ENCODE results near the gene TOPORS.

GRCh38 chr9:32565967-32566366 is 13.6 kb upstream of the TOPORS start:
- TF ChIP-seq, protein P1, sequence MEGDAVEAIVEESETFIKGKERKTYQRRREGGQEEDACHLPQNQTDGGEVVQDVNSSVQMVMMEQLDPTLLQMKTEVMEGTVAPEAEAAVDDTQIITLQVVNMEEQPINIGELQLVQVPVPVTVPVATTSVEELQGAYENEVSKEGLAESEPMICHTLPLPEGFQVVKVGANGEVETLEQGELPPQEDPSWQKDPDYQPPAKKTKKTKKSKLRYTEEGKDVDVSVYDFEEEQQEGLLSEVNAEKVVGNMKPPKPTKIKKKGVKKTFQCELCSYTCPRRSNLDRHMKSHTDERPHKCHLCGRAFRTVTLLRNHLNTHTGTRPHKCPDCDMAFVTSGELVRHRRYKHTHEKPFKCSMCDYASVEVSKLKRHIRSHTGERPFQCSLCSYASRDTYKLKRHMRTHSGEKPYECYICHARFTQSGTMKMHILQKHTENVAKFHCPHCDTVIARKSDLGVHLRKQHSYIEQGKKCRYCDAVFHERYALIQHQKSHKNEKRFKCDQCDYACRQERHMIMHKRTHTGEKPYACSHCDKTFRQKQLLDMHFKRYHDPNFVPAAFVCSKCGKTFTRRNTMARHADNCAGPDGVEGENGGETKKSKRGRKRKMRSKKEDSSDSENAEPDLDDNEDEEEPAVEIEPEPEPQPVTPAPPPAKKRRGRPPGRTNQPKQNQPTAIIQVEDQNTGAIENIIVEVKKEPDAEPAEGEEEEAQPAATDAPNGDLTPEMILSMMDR (conservative IDR thresholded peaks at IDR 0.05; ENCODE audit: low read depth in 2 of 2): no peak
- TF ChIP-seq, protein P2, sequence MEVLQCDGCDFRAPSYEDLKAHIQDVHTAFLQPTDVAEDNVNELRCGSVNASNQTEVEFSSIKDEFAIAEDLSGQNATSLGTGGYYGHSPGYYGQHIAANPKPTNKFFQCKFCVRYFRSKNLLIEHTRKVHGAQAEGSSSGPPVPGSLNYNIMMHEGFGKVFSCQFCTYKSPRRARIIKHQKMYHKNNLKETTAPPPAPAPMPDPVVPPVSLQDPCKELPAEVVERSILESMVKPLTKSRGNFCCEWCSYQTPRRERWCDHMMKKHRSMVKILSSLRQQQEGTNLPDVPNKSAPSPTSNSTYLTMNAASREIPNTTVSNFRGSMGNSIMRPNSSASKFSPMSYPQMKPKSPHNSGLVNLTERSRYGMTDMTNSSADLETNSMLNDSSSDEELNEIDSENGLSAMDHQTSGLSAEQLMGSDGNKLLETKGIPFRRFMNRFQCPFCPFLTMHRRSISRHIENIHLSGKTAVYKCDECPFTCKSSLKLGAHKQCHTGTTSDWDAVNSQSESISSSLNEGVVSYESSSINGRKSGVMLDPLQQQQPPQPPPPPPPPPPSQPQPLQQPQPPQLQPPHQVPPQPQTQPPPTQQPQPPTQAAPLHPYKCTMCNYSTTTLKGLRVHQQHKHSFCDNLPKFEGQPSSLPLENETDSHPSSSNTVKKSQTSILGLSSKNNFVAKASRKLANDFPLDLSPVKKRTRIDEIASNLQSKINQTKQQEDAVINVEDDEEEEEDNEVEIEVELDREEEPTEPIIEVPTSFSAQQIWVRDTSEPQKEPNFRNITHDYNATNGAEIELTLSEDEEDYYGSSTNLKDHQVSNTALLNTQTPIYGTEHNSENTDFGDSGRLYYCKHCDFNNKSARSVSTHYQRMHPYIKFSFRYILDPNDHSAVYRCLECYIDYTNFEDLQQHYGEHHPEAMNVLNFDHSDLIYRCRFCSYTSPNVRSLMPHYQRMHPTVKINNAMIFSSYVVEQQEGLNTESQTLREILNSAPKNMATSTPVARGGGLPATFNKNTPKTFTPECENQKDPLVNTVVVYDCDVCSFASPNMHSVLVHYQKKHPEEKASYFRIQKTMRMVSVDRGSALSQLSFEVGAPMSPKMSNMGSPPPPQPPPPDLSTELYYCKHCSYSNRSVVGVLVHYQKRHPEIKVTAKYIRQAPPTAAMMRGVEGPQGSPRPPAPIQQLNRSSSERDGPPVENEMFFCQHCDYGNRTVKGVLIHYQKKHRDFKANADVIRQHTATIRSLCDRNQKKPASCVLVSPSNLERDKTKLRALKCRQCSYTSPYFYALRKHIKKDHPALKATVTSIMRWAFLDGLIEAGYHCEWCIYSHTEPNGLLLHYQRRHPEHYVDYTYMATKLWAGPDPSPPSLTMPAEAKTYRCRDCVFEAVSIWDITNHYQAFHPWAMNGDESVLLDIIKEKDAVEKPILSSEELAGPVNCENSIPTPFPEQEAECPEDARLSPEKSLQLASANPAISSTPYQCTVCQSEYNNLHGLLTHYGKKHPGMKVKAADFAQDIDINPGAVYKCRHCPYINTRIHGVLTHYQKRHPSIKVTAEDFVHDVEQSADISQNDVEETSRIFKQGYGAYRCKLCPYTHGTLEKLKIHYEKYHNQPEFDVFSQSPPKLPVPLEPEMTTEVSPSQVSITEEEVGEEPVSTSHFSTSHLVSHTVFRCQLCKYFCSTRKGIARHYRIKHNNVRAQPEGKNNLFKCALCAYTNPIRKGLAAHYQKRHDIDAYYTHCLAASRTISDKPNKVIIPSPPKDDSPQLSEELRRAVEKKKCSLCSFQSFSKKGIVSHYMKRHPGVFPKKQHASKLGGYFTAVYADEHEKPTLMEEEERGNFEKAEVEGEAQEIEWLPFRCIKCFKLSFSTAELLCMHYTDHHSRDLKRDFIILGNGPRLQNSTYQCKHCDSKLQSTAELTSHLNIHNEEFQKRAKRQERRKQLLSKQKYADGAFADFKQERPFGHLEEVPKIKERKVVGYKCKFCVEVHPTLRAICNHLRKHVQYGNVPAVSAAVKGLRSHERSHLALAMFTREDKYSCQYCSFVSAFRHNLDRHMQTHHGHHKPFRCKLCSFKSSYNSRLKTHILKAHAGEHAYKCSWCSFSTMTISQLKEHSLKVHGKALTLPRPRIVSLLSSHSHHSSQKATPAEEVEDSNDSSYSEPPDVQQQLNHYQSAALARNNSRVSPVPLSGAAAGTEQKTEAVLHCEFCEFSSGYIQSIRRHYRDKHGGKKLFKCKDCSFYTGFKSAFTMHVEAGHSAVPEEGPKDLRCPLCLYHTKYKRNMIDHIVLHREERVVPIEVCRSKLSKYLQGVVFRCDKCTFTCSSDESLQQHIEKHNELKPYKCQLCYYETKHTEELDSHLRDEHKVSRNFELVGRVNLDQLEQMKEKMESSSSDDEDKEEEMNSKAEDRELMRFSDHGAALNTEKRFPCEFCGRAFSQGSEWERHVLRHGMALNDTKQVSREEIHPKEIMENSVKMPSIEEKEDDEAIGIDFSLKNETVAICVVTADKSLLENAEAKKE (CRISPR knock-in tag; IDR thresholded peaks at IDR 0.05): no peak
- TF ChIP-seq REST (IDR thresholded peaks at IDR 0.05; ENCODE audit: unreplicated experiment) (no peak), NANOG (IDR thresholded peaks at IDR 0.05; ENCODE audit: borderline replicate concordance) (no peak), POLR2AphosphoS5 (IDR thresholded peaks at IDR 0.05; ENCODE audit: low read depth) (no peak), CREB1 (CRISPR knock-in tag; IDR thresholded peaks at IDR 0.05; ENCODE audit: low read depth) (no peak)

Data from GM23338 (cell line).